ENCODE measurements around the gene SLC22A2.
"Not testable (repeated sequence)": the region's sequence is repeated elsewhere in the genome, so short reads cannot be mapped to it uniquely, and the experiment has no call there.

Gene SLC22A2

DNA sequence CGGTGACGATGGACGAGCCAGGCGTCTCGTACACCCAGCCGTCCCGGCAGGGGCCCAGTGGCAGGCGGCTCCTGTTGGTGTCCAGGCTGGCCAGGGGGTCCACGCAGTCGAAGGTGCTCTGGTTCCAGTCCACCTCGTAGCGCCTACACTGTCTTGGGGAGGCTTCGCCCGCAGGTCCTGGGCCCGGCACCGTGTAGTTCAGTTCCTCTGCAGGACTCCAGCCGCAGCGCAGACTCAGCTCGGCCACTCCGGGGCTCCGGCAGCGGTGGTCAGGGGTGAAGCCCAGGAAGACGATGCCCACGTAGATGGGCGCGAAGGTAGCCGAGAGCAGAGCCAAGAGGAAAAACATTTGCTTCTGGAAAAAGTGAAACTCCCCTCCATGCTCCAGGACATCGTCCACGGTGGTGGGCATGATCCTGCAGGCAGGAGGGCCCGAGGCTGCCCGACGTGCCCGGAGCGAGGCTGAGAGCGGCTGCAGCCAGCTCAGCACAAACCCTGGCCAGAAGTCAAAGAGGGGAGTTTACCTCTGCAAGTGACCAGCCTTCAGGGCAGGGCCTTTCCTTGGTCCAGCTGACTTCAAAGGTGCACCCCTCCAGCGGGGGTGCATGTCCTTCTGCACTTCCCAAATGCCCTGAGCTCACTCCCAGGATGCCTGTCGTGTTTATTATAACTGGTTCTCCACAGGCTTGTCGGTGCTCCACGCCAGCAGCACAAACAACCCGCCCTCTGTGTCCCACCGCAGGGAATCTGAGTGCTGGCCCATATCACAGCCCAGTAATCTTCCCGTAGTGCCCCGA is at the start of gene SLC22A2:
Gene SLC22A2 (minus strand): TSS at position 476 of the 797 bp plus-strand sequence. CDS start 64 bp downstream, at position 412.
- DNase-seq: no peak

DNA sequence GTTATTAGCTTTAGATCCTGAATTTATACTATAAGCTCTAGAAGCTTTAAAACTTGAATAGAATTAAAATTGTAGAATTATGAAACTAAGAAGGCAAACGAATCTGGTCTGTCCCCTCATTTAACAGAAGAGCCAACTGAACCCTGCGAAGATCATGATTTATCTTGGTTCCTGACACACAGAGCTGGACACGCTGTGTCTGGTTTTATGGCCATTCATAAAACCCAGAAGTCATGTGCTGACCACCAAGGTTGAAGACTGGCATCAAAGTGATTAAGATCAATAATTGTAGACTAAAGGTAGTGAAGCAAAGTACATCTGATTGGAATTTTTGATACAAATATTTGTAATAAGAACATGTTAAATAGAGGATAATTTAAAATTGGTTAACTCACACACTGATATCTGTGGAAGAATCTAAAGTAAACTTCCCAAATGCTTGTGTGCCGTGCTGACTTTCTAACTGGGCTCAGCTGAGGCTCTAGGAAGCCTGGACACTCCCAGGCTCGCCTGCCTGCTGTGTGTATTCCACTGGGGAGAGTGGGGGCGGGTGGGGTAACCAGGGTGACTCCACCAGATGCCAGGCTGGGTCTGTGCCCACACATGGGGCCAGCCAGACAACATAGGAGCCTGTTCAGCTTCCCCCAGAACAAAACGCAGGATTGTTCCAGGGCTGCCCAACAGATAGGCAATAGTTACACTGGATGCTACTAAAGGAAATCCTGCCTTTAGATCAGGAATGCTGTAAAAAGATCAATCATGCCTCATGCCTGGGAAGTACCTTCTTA is 47.5 kb upstream of the SLC22A2 start:
- DNase-seq: no peak

DNA sequence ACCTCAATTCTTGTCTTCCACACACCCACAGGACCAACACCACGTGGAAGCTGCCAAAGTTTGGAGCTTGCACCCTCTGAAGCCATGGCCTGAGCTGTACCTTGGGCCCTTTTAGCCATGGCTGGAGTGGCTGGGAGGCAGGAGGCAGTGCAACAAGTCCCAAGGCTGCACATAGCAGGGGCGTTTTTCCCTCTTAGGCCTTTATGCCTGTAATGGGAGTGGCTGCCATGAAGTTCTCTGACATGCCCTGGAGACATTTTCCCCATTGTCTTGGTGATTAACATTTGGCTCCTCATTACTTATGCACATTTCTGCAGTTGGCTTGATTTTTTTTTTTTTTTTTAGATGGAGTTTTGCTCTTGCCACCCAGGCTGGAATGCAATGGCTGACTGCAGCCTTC is 45.2 kb upstream of the SLC22A2 start:
- no peak for DNase-seq

DNA sequence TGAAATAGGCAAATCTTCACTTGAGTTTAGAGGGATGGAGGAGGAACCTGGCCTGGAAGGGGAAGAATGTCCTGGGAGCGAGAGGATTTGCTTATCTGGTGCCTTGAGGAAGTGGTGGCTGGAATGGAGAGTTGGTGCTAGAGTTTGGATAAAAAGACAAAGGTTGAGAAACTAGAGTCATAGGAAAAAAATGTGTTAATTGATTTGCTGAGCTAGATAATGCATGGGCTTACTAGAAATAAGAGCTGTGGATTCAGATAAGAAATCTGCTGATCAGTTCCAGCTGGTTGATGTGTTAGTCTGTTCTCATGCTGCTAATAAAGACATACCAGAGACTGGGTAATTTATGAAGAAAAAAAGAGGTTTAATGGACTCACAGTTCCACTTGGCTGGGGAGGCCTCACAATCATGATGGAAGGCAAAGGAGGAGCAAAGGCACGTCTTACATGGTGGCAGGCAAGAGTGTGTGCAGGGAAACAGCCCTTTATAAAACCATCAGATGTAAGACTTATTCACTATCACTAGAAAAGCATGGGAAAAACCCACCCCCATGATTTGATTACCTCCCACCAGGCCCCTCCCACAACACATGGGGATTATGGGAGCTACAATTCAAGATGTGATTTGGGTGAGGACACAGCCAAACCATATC is 43.9 kb upstream of the SLC22A2 start:
- not testable (repeated sequence) for DNase-seq

DNA sequence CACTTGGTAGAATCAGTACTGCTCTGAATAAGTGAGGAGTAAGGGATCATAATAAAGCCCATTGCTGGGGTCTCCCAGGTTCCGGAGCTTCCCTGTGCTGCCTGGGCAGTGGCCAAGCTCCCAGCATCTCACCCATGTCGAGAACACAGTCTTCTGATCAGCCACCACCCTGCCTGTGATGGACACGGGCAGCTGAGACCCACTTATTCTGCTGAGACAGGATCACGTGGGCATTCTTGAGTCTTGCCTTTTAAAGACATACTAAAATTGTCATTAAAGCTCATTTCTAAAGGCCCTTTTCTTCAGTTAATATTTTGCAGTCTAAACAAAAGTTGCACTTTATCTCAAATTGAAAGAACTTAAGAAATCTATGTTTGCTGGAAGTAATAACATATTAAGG is 42.7 kb upstream of the SLC22A2 start:
- DNase-seq: no peak

DNA sequence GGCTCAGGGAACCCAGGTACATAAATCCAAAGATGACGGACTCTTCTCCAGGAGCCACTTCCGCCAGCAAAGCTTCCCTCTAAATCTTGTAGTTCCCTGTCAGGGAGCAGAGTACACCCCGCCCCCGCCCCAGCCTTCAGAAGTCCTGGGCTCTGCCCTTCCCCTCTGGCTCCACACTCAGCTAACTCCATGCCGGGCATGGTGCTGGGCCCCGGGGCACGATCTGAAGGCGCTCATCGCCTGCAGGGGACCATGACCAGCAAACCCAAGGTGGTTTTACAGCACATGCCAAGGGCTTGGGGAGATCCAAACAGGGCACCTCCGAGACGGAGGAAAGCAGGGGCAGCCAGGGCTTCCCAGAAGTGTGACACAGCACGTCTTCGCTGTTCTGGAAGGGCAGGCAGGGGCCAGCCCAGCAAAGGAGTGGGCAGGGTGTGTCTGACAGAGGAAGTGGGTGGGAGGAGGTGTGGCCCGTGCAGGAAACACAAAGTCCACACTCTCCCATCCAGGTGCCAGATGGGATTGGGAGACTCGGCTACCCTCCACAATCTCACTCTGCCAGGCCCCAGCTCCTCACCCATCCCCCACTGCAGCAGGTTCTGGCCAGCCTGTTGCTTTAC is 41.6 kb upstream of the SLC22A2 start:
- DNase-seq: no peak

DNA sequence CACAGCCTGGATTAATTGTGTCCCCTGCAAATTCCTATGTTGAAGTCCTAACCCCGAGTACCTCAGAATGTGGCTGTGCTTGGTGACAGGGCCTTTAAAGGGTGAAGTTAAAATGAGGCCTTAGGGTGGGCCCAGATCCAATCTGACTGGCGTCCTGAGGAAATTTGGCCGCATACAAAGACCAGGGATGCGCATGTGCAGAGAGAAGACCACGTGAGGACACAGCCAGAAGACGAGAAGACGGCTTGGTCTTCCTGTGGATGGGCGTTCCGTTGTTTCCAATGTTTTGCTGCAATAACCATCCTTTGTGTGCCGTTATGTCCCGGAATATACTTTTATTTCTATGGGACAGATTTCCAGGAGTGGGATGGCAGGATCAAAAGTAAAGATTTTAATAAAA is 40.9 kb upstream of the SLC22A2 start:
- DNase-seq: no peak

DNA sequence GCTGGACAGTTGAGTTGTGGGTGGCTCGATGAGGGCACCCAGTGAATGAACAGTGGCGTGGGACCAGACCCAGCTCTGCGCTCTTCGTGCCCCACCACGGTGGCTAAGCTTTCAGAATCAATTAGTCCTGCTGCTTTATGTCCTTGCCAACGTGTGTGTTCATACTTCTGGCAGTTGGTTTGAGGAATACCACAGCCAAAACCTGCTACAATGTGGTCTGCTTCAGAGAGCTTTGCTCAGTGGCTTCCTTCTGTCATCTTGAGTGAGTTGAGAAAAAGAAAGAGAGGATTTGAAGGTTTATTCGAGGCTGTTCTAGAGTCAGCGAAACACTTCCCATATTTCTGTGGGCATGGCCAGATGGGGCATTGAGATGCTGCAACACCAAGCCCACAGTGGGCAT is 39.5 kb upstream of the SLC22A2 start:
- no peak for DNase-seq

DNA sequence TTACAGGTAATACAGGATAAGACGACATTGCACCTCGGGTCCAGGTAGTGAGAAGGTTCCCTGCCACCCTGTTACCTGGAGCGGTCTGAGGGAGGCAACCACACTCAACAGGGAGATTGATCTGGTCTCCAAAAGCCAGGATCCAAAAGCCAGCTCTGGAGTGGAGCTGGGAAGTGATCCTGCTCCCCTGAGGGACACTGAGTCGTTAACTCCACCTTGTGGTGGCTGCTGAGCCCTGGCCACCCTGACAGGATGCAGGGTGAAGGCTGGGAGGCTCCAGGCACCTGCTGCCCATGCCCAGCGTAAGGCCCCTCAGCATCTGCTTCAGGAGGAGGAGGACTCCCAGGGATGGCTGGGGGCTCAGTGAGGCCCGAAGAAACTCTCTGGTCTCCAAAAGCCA is 38.7 kb upstream of the SLC22A2 start:
- DNase-seq: no peak

DNA sequence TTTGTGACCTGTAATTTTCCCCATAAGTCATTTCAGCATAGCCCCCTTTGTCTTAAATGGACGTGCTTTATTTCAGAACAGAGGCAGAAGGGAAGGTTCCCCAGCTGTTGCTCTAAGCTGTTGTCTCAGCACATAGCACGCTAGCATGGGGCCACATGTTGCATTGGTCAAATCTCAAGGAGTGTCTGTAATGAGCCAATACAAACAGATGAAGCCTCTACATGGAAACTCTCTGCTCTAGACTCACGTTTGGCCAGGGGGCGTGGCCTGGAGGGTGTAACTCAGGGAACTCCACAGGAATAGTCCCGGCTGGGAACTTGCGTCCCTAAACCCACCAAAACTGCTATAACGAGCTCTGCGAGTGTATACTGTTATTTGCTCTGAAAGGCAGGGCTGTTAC is 35.2 kb upstream of the SLC22A2 start:
- no peak for DNase-seq

DNA sequence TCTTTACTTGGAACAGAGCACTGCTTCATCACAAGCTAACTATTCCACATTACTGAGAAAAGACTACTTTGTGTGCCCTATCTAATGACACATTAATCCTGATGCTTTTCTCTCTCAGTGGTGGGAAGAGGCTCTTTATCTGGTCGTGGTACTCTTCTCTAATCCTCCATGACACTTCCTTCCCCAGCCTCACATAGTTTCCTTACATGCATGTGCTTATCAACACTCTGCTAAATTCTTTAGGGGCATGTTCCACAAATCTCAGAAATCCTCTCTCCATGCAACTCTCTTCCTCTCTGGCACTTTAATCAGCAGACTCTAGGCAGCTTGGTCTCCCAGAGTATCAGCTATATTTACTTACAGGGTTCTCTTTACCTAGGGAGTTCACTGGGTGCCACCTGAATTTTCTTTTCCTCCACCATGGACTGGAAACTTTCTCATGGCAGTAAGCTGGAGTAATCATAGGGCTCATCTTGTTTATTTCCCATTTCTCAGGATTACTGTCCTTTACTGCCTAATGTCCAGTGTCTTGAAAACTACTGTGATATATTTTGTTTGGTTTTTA is 27.0 kb upstream of the SLC22A2 start:
- DNase-seq: no peak

DNA sequence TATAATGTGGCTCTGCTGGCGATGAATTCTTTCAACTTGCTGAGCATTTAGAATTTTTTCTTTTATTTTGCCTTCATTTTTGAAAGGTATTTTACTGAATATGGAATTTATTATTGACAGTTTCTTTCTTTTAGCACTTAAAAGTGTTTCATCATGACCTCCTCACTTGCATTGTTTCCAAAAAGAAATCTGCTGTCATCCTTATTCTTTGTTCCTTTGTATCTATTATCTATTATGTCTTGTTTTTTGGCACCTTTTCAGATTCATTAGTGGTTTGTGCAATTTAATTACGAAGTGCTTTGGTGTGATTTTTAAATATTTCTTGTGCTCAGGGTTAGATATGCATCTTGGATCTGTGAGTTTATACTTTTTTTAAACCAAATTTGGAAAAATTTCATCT is 26.0 kb upstream of the SLC22A2 start:
- DNase-seq: no peak

DNA sequence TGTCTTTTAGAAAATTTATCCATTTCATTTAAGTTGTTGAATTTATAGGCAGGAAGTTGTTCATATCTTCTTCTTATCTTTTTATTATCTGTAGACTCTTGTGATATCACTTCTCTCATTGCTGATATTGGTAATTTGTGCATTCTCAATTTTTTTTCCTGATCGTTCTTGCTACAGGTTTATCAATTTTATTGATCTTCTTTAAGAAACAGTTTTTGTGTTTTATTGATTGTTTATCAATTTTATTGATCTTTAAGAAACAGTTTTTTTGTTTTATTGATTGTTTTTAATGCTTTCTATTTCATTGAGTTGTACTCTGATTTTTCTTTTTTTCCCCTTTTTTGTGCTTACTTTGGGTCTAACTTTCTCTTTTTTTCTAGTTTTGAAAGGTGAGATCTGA is 23.8 kb upstream of the SLC22A2 start:
- DNase-seq: no peak

DNA sequence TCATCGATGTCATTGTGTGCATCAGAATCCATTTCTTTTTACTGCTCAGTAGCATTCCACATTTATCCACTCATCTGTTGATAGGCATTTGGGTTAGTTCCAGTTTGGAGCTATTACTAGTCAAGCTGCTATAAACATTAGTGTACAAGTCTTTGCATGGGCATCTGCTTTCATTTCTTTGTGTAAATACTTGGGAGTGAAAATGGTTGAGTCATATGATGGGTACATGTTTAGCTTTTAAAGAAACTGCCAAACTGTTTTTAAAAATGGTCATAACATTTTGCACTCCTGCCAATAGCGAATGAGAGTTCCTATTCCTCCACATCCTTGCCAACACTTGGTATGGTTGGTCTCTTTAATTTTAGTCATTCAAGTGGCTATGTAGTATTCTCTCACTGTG is 21.2 kb upstream of the SLC22A2 start:
- no peak for DNase-seq

DNA sequence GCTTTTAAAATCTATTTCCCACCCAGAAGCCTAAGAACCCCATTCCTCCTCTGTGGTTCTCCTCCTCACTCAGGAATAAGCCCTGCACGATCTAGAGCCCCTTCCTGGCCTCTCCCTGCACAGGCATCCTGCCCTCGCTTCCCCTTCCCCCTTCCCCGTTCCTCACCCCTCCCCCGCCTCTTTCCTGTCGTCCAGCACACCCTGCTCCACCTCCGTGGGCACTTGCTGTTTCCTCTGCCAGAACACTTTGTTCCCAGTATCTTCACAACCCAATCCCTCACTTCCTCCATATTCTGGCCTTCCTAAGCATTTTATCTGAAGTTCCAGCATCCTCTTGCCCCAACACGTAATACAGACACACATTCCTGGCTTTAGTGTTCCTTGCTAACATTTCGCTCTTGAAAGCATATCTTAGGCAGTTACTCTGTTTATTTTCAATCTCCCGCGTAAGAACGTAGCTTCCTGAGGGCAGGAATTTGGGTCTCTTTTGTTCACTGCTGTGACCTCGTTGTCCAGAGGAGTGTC is 20.2 kb upstream of the SLC22A2 start:
- DNase-seq: no peak

DNA sequence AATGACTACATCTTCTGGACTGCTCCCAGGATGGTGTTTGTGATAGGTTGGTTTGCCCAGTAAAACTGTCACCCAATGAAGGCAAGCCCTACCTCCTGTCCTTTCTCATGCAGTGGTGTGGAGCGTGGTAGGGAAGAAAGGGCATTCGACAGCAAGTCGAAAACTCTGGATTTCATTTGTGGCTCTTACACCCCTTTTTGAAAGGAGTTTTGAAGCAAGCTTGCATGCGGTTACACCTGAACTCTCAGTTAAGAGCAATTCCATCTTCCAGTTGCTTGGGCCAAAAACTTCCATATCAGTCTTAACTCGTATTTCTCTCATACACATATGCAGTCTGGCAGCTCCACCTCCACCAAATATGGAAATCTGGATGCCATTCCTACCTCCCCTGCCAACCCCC is 19.7 kb upstream of the SLC22A2 start:
- no peak for DNase-seq

DNA sequence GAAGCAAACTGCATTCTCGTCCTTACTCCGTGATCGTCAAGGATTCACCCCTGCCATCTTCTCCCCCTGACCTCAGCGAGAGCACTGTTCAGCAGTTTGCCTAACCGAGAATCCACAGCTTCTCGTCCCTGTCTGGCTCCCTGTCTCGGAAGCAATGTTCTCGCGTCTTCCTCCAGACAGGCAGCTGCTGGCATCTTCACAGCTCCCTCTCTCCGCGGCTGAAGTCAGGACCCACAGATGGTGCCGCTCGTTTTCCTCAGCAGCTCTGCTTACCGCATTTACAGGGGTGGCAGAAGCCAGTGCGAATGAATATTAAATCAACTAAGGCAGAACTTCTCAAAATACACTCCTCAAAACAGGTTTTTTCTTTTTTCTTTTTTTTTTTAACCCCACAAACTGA is 18.9 kb upstream of the SLC22A2 start:
- DNase-seq: no peak

DNA sequence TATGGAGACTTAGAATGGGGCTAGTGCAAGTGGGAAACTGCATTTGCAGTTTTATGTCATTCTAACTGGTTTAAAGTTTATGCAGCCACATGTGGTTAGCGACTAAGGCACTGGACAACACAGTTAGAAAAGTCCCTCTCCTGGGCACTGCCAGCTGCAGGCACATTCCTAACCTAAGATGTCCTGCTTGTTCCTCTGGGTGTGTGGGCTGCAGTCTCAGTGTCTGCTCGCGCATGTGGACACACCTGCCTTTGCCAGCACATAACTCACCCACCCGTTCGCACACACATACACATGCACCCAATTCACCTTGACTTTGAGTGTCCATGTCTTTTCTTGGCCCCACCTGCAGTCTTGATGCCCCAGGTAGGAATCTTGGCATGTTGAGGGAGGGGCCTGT is 18.5 kb upstream of the SLC22A2 start:
- no peak for DNase-seq

DNA sequence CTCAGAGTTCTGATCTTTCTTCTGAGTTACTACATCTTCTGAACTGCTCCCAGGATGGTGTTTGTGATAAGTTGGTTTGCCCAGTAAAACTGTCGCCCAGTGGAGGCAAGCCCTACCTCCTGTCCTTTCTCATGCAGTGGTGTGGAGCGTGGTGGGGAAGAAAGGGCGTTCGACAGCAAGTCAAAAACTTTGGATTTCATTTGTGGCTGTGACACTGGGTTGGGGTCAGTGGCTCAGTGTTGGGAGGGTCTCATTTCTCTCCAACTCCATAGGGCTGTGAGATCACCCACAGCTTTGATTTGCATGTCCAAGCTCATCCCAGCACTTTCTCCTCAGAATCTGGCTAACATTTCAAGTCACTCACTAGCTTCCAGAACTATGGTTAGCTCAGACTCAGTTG is 17.5 kb upstream of the SLC22A2 start:
- no peak for DNase-seq

DNA sequence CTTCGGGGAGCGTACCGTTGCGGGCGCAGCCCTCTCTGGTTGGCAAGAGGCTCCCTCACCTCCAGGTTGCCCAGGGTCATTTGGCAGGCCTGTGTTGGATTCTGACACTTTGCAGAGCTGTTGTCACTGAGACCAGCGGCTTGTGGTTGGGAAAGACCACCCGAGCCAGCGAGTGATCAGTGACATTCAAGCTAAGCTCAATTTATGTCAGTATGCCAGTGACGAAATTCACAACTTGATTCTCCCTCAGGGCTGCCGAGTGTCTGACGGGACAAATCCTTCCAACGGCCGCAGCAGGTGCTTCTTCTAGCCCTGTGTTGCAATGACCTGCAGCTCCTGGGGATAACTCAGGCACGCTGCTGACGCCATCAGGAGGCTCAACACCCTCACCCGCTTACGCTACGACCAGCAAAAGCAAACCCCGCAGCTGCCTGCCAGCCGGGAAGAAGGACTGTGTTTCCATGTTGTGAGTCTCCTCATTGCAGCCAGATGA is 16.9 kb upstream of the SLC22A2 start:
- DNase-seq: no peak

DNA sequence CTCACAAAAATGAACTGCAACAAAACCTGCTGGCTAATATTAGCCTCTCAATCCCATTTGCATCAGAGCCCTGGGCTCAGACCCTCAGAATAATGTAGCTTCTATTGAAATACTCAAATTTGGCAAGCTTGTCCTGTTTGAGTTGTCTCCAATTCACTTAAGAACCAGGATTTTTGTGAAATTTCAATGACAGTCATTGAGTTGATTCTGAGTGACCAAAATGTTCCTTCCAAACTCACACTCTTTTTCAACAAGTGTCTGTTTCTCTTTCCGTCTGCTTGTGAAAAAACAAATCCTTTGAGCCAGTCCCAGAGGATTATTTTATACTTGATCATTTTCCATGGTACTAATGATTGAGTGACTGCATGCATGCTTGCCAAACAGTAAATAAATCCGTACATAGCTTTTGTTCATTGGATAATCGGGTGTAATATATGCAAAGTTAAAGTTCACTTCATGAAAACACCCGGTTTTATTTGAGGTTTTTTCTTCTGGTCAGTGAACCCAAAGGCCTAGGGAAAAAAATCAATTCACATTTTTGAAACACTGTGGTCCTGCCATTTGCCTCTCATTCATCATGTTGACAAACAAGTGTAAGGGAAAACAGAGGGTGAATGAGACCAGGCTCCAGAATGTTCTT is 16.4 kb upstream of the SLC22A2 start:
- DNase-seq: no peak

DNA sequence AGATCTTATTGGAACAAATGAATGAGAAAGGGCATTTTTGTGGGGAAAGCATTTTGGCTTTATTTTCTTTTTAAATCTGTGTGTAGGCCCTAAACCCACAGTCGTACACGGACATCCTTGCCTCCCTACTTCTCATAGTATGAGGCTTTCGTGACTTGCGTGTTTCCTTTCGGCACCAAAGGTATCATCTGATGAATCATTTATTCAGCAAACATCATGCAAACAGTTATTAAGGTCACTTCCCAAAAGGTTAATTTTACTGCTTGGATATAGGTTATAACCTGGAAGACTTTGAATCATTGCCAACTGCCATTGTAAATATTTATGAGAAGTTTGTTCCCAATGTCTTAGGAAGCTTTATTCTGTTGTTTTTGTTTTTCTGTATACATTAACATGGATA is 15.1 kb upstream of the SLC22A2 start:
- DNase-seq: no peak

Data from DMS79 (cell line).